Measurements from ENCODE around the gene A2M.
A peak's percentile ranks its signal among the peaks of the same experiment; 100 is the strongest.

The A2M gene

GRCh38 chr12:9064815-9065606 lies 50.7 kb downstream of the A2M start:
- in situ Hi-C loops (cut with HindIII; ENCODE audit: low sequenced_read_pairs), result no loop called here
- TF ChIP-seq, protein P1, sequence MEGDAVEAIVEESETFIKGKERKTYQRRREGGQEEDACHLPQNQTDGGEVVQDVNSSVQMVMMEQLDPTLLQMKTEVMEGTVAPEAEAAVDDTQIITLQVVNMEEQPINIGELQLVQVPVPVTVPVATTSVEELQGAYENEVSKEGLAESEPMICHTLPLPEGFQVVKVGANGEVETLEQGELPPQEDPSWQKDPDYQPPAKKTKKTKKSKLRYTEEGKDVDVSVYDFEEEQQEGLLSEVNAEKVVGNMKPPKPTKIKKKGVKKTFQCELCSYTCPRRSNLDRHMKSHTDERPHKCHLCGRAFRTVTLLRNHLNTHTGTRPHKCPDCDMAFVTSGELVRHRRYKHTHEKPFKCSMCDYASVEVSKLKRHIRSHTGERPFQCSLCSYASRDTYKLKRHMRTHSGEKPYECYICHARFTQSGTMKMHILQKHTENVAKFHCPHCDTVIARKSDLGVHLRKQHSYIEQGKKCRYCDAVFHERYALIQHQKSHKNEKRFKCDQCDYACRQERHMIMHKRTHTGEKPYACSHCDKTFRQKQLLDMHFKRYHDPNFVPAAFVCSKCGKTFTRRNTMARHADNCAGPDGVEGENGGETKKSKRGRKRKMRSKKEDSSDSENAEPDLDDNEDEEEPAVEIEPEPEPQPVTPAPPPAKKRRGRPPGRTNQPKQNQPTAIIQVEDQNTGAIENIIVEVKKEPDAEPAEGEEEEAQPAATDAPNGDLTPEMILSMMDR (IDR thresholded peaks at IDR 0.05; ENCODE audit: low read depth, low read length), result no peak
- DNase-seq (ENCODE audit: low read depth, low spot score), result peak; percentile 14
- H3K4me3 ChIP-seq (ENCODE audit: low read depth, low read length), result peak overlapping the region; percentile 55

DNA sequence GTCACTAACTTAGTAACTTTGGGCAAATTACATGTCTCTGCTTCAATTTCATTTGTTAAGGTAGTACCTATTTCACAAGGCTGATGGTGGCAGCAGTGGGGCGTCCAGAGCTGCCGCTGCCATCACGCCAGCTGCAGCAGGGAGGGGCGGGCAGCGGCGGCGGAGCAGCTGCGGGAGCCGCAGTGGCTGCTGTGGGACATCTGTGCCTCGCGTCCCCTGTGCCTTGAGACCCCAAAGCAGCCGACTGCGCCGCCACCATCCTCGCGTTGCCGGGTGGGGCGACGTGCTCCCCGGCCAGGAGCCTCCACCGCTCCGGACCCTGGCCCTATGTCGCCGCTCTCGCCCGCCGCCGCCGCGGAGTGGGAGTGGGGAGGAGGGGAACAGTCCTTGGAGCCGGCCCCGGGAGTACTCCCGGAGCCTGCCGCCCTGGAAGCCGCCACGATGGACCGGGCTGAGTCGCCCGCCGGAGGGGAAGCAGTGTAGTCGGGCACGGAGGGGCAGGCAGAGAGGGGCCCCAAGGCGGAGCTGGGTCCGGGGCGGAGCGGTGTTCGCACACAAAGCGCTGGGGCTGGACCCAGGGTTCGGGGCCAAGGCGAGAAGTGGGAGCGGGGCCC lies 51.4 kb downstream of the A2M start:
- TF ChIP-seq, protein P1 (IDR thresholded peaks at IDR 0.05; ENCODE audit: low read depth, low read length), result peak; percentile 35
- H3K4me3 ChIP-seq (ENCODE audit: low read depth, low read length), result peak overlapping the region; percentile 55
- DNase-seq (ENCODE audit: low read depth, low spot score), result peak; percentile 55
- in situ Hi-C loops (cut with HindIII; ENCODE audit: low sequenced_read_pairs), result no loop called here

DNA sequence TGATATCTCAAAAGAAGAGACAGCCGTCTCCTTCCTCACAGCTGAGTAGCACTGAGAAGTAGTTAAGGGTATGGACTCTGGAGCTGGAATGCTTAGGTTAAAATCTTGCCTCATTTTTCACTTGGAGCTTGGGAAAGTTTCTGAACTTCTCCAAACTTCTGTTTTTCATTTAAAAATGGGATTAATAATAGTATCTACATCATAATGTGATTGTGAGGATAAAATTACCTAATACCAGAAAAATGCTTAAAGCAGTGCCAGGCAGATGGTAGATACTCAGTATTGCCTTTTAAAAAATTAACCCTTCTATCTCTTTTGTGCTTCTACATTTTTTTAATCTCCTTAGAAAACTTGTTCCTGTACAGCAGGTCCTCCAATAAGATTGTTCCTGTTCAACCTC lies 63.1 kb downstream of the A2M start:
- DNase-seq (ENCODE audit: low read depth, low spot score), result no peak
- in situ Hi-C loops (cut with HindIII; ENCODE audit: low sequenced_read_pairs), result no loop called here
- TF ChIP-seq, protein P1 (IDR thresholded peaks at IDR 0.05; ENCODE audit: low read depth, low read length), result no peak
- H3K4me3 ChIP-seq (ENCODE audit: low read depth, low read length), result no peak overlapping the region

- no peak for DNase-seq (ENCODE audit: low read depth, low spot score)
- in situ Hi-C loops (cut with HindIII; ENCODE audit: low sequenced_read_pairs), result no loop called here
- TF ChIP-seq, protein P1 (IDR thresholded peaks at IDR 0.05; ENCODE audit: low read depth, low read length), result no peak
- H3K4me3 ChIP-seq (ENCODE audit: low read depth, low read length), result no peak overlapping the region
These were observed 64.6 kb downstream of the A2M start for GRCh38 chr12:9051158-9051550.

GRCh38 chr12:9050521-9051157 lies 65.1 kb downstream of the A2M start:
- TF ChIP-seq, protein P1 (IDR thresholded peaks at IDR 0.05; ENCODE audit: low read depth, low read length), result no peak
- no peak overlapping the region for H3K4me3 ChIP-seq (ENCODE audit: low read depth, low read length)
- no peak for DNase-seq (ENCODE audit: low read depth, low spot score)
- in situ Hi-C loops (cut with HindIII; ENCODE audit: low sequenced_read_pairs), result no loop called here

DNA sequence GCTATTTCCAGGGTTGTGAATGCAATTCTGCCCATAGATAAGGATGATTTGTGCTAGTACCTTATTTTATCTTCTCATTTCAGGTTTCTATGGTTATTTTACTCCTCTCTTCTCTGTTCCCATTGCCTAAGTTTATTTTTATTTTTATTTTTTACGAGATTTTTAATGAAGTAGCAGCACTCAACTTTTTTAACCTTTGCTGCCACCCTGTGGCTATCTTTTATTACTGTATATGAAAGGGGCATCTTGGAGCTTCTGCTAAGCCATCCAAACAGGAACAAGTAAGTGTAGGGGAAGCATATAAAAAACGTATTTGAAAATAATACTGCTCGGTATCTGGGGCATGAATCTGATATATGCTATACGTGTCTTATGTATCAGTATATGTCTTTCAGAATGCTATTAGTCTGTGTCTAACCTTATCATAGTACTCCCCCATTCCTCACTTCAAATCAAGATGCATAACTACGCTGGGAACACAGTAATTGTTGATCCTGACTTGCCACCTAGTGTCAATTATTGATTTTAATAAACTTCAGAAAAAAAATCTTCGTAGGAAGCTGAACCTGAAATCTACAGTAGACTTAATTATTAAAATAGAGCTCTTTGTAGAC lies 66.1 kb downstream of the A2M start:
- peak; percentile 65 for DNase-seq (ENCODE audit: low read depth, low spot score)
- TF ChIP-seq, protein P1 (IDR thresholded peaks at IDR 0.05; ENCODE audit: low read depth, low read length), result peak; percentile 53
- in situ Hi-C loops (cut with HindIII; ENCODE audit: low sequenced_read_pairs), result no loop called here
- H3K4me3 ChIP-seq (ENCODE audit: low read depth, low read length), result no peak overlapping the region

Data from astrocyte of the spinal cord (primary cell).